ENCODE measurements around the gene SCAF1. TPM values are rescaled to one million over a fixed set of nuclear protein-coding genes. Genes with fewer than 3 reads are reported as not detected.

The SCAF1 gene
- total and polyA plus RNA-seq, 10 of the 15 experiments (the other 5 are each of a cell fraction or from before 2014, with no cell fraction given) = 0.18 to 77.0 (median 5.3) TPM

- 0 out of 2 replicates have a peak, but pooled peaks have one; percentile 28 for TF ChIP-seq ATF2 (IDR thresholded peaks at IDR 0.05; ENCODE audit: low read length)
- no peak for TF ChIP-seq TARDBP (IDR thresholded peaks at IDR 0.05; ENCODE audit: borderline replicate concordance)
- no peak for TF ChIP-seq SREBF2 (IDR thresholded peaks at IDR 0.05; ENCODE audit: low read length)
- TF ChIP-seq ELK1 (IDR thresholded peaks at IDR 0.05; ENCODE audit: low read depth, low read length) = no peak
- no peak for TF ChIP-seq ATF3 (IDR thresholded peaks at IDR 0.05; ENCODE audit: borderline replicate concordance, extremely low read depth, low read depth, low read length)
- TF ChIP-seq TCF3 (IDR thresholded peaks at IDR 0.05; ENCODE audit: borderline replicate concordance, insufficient read depth, low read depth, low read length) = no peak
- no peak for TF ChIP-seq HDAC2 (IDR thresholded peaks at IDR 0.05)
- TF ChIP-seq MEF2A (IDR thresholded peaks at IDR 0.05; ENCODE audit: insufficient read depth, low read depth, low read length) = 0 out of 2 replicates have a peak, but pooled peaks have one; percentile 13
- 0 out of 2 replicates have a peak, but pooled peaks have one; percentile 23 for TF ChIP-seq CREM (IDR thresholded peaks at IDR 0.05; ENCODE audit: low read depth)
- peak; percentile 52 for TF ChIP-seq ZNF687 (IDR thresholded peaks at IDR 0.05)
- peak; percentile 64 to 81 (median 73) for TF ChIP-seq CTCF (IDR thresholded peaks at IDR 0.05 in 2 of 3, conservative IDR thresholded peaks at IDR 0.05 in 1 of 3; ENCODE audit: control insufficient read depth in 2 of 3, extremely low read depth in 1 of 3, insufficient read depth in 1 of 3, low read depth in 3 of 3, low read length in 3 of 3)
- no peak for TF ChIP-seq IRF4 (IDR thresholded peaks at IDR 0.05; ENCODE audit: low read depth, low read length)
- no peak; the same call in 1 of the 2 replicates for TF ChIP-seq MAX (IDR thresholded peaks at IDR 0.05; ENCODE audit: low read depth, low read length)
- TF ChIP-seq USF1 (IDR thresholded peaks at IDR 0.05; ENCODE audit: borderline replicate concordance, extremely low read length, insufficient read depth, low read depth, low read length) = no peak
- 0 out of 2 replicates have a peak, but pooled peaks have one; percentile 47 for TF ChIP-seq MTA2 (IDR thresholded peaks at IDR 0.05; ENCODE audit: low read depth)
- TF ChIP-seq YBX1 (IDR thresholded peaks at IDR 0.05) = no peak
Measured at GRCh38 chr19:49677901-49678674, 36.1 kb downstream of the SCAF1 start (continued).
